ENCODE results near the gene OBSL1. TPM values are rescaled to one million over a fixed set of nuclear protein-coding genes. Genes with fewer than 3 reads are reported as not detected.

The OBSL1 gene
- total and polyA plus RNA-seq, 2 of the 4 experiments (the other 2 are of a cell fraction) = 21.5 to 51.2 TPM

- no peaks in the 10 kb centered on the region; the same call in 1 of the 2 replicates for H4K20me1 ChIP-seq (ENCODE audit: insufficient read depth, low read length)
- peak overlapping the region; percentile 50 for H3K4me2 ChIP-seq (ENCODE audit: low read depth, low read length)
- POLR2A ChIA-PET (ENCODE audit: unreplicated experiment) = no interaction called here
- 10% methylated on average over 13 of the region's 70 CpGs; no CpG with 5 or more reads in 1 of the 2 experiments for WGBS, 2 experiments (ENCODE audit: extremely low coverage in 2 of 2, insufficient read length in 1 of 2)
- TF ChIP-seq BHLHE40 (IDR thresholded peaks at IDR 0.05; ENCODE audit: low read depth, low read length) (peak; percentile 76), MAZ (IDR thresholded peaks at IDR 0.05; ENCODE audit: borderline replicate concordance, low read depth, low read length) (0 out of 2 replicates have a peak, but pooled peaks have one; percentile 27), RFX5 (IDR thresholded peaks at IDR 0.05; ENCODE audit: low read depth, low read length) (no peak), MXI1 (IDR thresholded peaks at IDR 0.05; ENCODE audit: borderline replicate concordance, low read depth, low read length) (no peak), FOS (IDR thresholded peaks at IDR 0.05; ENCODE audit: low read depth, low read length) (0 out of 2 replicates have a peak, but pooled peaks have one; percentile 26), RCOR1 (IDR thresholded peaks at IDR 0.05; ENCODE audit: insufficient replicate concordance, low read length) (no peak)
- TF ChIP-seq, protein P1, sequence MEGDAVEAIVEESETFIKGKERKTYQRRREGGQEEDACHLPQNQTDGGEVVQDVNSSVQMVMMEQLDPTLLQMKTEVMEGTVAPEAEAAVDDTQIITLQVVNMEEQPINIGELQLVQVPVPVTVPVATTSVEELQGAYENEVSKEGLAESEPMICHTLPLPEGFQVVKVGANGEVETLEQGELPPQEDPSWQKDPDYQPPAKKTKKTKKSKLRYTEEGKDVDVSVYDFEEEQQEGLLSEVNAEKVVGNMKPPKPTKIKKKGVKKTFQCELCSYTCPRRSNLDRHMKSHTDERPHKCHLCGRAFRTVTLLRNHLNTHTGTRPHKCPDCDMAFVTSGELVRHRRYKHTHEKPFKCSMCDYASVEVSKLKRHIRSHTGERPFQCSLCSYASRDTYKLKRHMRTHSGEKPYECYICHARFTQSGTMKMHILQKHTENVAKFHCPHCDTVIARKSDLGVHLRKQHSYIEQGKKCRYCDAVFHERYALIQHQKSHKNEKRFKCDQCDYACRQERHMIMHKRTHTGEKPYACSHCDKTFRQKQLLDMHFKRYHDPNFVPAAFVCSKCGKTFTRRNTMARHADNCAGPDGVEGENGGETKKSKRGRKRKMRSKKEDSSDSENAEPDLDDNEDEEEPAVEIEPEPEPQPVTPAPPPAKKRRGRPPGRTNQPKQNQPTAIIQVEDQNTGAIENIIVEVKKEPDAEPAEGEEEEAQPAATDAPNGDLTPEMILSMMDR (conservative IDR thresholded peaks at IDR 0.05; ENCODE audit: low read depth, low read length) = no peak
- BruUV-seq (replicated peaks) = no TSS peak
- H2AK9ac ChIP-seq (replicated peaks; ENCODE audit: low read depth, low read length, poor library complexity) = peak overlapping the region; percentile 87
- H2BK120ac ChIP-seq (ENCODE audit: low read depth, low read length) = peak overlapping the region; percentile 71; the same call in 1 of the 2 replicates
- H4K91ac ChIP-seq (ENCODE audit: insufficient read depth, low read depth, low read length) = peak overlapping the region; percentile 57
- H3K4me1 ChIP-seq (ENCODE audit: control insufficient read depth, insufficient read depth, low read length) = peaks cover 16% of the 10 kb centered on the region
- H3K23ac ChIP-seq (ENCODE audit: low read depth, low read length) = no peak overlapping the region
- no peak overlapping the region for H3K56ac ChIP-seq (ENCODE audit: extremely low read depth, insufficient read depth, low read length)
- CTCF ChIA-PET = interaction anchor here (0.6 to 2.9 kb wide), 5 partner anchors 8 to 120 kb away, joined by 3 to 17 read pairs (median 9); a partner anchor contains a TSS
- H3K18ac ChIP-seq (ENCODE audit: low read depth, low read length) = 0 out of 2 replicates have a peak overlapping the region, but pooled peaks have one; percentile 8
- no peaks in the 10 kb centered on the region for H3K9me1 ChIP-seq (ENCODE audit: insufficient read depth, low read length)
- H2AFZ ChIP-seq (replicated peaks; ENCODE audit: low read length, poor library complexity) = peak overlapping the region; percentile 88
- peak overlapping the region; percentile 27; the same call in 1 of the 2 replicates for H2BK20ac ChIP-seq (ENCODE audit: low read depth, low read length)
- peak overlapping the region; percentile 26 for H3K27ac ChIP-seq (ENCODE audit: insufficient read depth, low read length)
- dilution Hi-C loops (cut with HindIII; ENCODE audit: low sequenced_read_pairs, unreplicated experiment) = no loop called here
- H3K4me3 ChIP-seq (ENCODE audit: insufficient read depth, low read depth, low read length) = no peak overlapping the region
- DNase-seq = peak; percentile 64
- peak overlapping the region; percentile 22 to 55; a peak in 3 of 4 replicates for H4K8ac ChIP-seq (ENCODE audit: low read depth in 2 of 2, low read length in 2 of 2)
- peaks cover 34% of the 10 kb centered on the region for H3K27me3 ChIP-seq (ENCODE audit: control insufficient read depth, insufficient read depth, low read length)
- ATAC-seq (ENCODE audit: low read depth) = peak; percentile 53
- H3K9ac ChIP-seq (ENCODE audit: low read depth, low read length) = no peak overlapping the region
- no peaks in the 10 kb centered on the region for H3K9me3 ChIP-seq (ENCODE audit: control insufficient read depth, insufficient read depth, low read length)
- peak overlapping the region; percentile 59; the same call in 1 of the 2 replicates for H3K14ac ChIP-seq (replicated peaks; ENCODE audit: low read depth, low read length)
- in situ Hi-C loops (cut with MboI; ENCODE audit: low sequenced_read_pairs) = no loop called here
- H3K79me1 ChIP-seq (ENCODE audit: low read depth in 1 of 2, low read length in 2 of 2) = no peaks in the 10 kb centered on the region
- intact Hi-C loops (cut with micrococcal nuclease) = loop anchor here (5.0 kb wide), 1 partner anchor 65 kb away; no protein-coding TSS in a partner anchor
- peak overlapping the region; percentile 46; the same call in 1 of the 2 replicates for H4K5ac ChIP-seq (ENCODE audit: low read depth, low read length)
- no peak overlapping the region for H2AK5ac ChIP-seq (ENCODE audit: low read depth, low read length)
- H2BK15ac ChIP-seq (ENCODE audit: low read depth, low read length) = no peak overlapping the region
- no peaks in the 10 kb centered on the region for H3K36me3 ChIP-seq (ENCODE audit: control insufficient read depth, insufficient read depth, low read length)
- peak overlapping the region; percentile 76 for H3K4ac ChIP-seq (ENCODE audit: low read depth, low read length)
- H2BK5ac ChIP-seq (ENCODE audit: low read depth, low read length, poor library complexity, severe bottlenecking) = peak overlapping the region; percentile 73
Observed at GRCh38 chr2:219522111-219523030, 49.0 kb downstream of the OBSL1 start.
